T-helper 1 cell treated with Interleukin-12 subunit alpha and Interleukin-12 subunit beta and Interleukin-4 antibody, amounts not matched to agents 30 μg/mL and 1 μg/mL, for 36 hours (primary cell): ENCODE measurements around the gene IMPA2.

ENCODE experiments used
- H3K27ac Mint-ChIP-seq: one replicate; pipeline ENCODE4 v1.8.0; 2021; ENCODE audit warnings: mild to moderate bottlenecking, mixed read lengths
- H3K27me3 Mint-ChIP-seq: one replicate; pipeline ENCODE4 v1.8.0; 2021; ENCODE audit warnings: low read depth, mixed read lengths
- H3K36me3 Mint-ChIP-seq: one replicate; pipeline ENCODE4 v1.8.0; 2021; ENCODE audit warnings: low read depth, mixed read lengths
- H3K4me1 Mint-ChIP-seq: one replicate; pipeline ENCODE4 v1.8.0; 2021; ENCODE audit warnings: low read depth, mixed read lengths
- H3K4me3 Mint-ChIP-seq: one replicate; pipeline ENCODE4 v1.8.0; 2021; ENCODE audit warnings: mild to moderate bottlenecking, moderate library complexity, mixed read lengths
- H3K9me3 Mint-ChIP-seq: one replicate; pipeline ENCODE4 v1.8.0; 2021; ENCODE audit warnings: mixed read lengths

IMPA2 gene

DNA sequence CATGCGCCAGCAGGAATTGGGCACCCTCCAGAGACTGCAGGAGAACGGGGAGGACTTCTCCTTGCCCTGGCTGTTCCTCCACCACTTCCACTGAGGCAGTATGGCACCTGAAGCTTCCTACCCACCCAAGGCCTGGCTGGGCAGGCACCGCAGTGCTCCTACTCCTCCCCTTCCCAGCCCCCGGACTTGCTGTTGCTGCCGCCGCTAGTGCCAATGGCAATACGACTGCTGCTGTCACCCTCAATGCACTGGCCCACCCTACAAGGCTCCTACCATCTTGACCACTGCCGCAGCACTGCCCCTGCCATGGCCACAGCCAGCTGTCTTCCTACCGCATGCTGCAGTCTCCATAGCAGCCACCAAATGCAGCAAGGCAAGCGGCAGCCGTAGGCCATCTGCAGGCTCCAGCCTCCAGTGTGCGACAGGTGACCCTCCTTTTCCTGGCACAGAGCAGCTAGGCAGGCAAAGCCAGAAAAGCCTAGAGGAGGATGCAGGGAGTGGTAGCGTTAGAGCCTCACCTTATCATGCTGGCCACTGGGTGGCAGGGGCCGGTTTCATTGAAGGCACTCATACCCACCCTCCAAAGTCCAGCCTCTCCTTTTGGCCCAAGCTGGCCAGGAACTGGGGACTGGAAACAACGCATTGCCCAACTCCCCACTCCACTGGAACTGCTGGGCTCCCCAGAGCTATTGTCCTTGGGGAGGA, 64.9 kb downstream of the IMPA2 start:
- Mint-ChIP-seq H3K4me3 (no peak overlapping the region), H3K27me3 (no peaks in the 10 kb centered on the region)

GRCh38 chr18:12046751-12047335, 65.5 kb downstream of the IMPA2 start:
- Mint-ChIP-seq H3K4me3 (no peak overlapping the region), H3K9me3 (no peaks in the 10 kb centered on the region), H3K4me1 (peaks cover 7% of the 10 kb centered on the region), H3K36me3 (no peaks in the 10 kb centered on the region), H3K27ac (no peak overlapping the region), H3K27me3 (peaks cover 2% of the 10 kb centered on the region)

More for the DNA sequence above, 64.9 kb downstream of the IMPA2 start:
- Mint-ChIP-seq H3K36me3 (no peaks in the 10 kb centered on the region), H3K4me1 (peaks cover 11% of the 10 kb centered on the region), H3K9me3 (no peaks in the 10 kb centered on the region), H3K27ac (no peak overlapping the region)

GRCh38 chr18:12048010-12048826, 66.9 kb downstream of the IMPA2 start:
- Mint-ChIP-seq H3K27ac (no peak overlapping the region), H3K27me3 (peaks cover 14% of the 10 kb centered on the region), H3K9me3 (no peaks in the 10 kb centered on the region), H3K4me3 (no peak overlapping the region), H3K36me3 (no peaks in the 10 kb centered on the region), H3K4me1 (peaks cover 4% of the 10 kb centered on the region)

DNA sequence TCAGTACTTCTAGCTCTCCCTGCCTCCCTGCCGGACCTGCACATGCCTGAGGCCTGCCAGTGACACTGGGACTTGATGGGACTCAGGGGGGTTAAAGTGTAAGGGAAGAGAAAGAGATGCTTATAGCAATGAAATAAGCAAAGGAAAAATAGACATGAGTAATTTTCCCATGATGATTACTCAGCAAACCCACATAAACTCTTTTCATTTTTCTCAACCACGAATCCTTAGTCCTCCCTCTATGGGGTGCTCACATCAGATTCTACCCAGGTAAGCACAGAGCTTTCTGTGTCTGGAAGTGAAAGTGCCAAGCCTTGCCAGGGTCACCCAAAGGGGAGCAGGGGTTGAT, 67.5 kb downstream of the IMPA2 start:
- Mint-ChIP-seq H3K4me3 (no peak overlapping the region), H3K36me3 (no peaks in the 10 kb centered on the region), H3K27me3 (peaks cover 16% of the 10 kb centered on the region), H3K27ac (no peak overlapping the region), H3K9me3 (no peaks in the 10 kb centered on the region), H3K4me1 (peaks cover 4% of the 10 kb centered on the region)

DNA sequence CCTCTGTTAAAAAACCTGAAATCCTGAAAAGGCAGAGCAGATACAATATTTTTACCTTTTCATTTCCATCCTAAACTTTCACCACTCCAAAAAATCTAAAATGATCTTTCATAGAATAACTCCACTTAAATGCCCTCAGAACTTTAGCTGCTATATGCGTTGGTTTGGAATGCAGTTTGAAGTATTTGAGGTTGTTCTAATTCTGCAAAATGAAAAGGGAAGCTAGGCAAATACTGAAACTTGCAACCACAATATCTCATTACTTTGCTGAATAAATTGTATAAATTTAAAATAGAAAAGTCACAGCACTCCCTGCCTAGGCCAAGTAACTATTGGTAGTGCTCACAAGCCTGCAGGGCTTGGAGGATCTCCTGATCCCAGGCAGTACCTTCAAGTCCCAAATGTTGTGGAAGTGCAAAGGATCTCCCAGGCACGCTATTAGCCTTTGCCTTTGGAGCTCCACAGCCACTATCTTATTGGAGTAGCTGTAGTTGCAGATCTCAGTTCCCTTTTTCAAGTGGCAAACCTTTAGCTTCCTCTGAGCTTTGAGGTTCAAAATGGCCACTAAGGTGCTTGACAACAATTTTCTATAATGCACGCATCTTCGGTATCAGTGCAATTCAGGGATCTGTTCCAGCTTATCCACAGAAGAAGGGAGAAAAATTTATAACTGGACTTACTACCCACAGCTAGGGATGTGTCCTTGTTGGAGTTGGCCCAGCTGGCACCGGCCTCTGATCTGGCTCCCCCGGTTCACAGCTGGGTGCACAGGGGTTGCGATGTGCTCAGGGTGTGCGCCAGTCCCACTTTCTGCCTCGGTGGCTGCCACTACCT, 68.9 kb downstream of the IMPA2 start:
- H3K27ac Mint-ChIP-seq = no peak overlapping the region
- no peaks in the 10 kb centered on the region for H3K9me3 Mint-ChIP-seq
- H3K4me1 Mint-ChIP-seq = peaks cover 4% of the 10 kb centered on the region
- H3K27me3 Mint-ChIP-seq = peaks cover 16% of the 10 kb centered on the region
- no peak overlapping the region for H3K4me3 Mint-ChIP-seq
- no peaks in the 10 kb centered on the region for H3K36me3 Mint-ChIP-seq

GRCh38 chr18:12052866-12053265, 71.6 kb downstream of the IMPA2 start:
- H3K4me1 Mint-ChIP-seq = peaks cover 4% of the 10 kb centered on the region
- H3K9me3 Mint-ChIP-seq = no peaks in the 10 kb centered on the region

DNA sequence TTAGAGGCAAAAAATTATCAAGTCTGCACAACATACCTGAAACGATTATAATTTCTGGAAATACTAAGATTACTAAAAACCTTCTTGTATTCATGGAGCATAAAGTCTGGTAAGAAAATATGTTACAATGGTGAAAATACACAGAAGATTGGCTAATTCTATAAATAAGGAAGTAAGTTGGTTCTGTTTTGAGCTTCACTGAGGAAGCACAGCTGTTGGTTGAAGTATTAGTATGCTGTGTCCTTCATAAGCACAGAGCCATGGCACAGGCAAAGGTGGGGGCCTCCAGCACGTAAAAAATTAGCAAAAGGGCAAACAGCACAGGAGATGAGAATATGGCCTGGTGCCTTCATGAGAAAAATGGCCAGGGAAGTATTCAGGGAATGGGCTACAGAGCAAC, 72.0 kb downstream of the IMPA2 start:
- Mint-ChIP-seq H3K27me3 (peaks cover 16% of the 10 kb centered on the region), H3K9me3 (no peaks in the 10 kb centered on the region), H3K4me1 (peaks cover 4% of the 10 kb centered on the region), H3K27ac (no peak overlapping the region), H3K36me3 (no peaks in the 10 kb centered on the region), H3K4me3 (no peak overlapping the region)

More at GRCh38 chr18:12052866-12053265, 71.6 kb downstream of the IMPA2 start:
- H3K27ac Mint-ChIP-seq = no peak overlapping the region
- H3K4me3 Mint-ChIP-seq = no peak overlapping the region
- peaks cover 16% of the 10 kb centered on the region for H3K27me3 Mint-ChIP-seq
- no peaks in the 10 kb centered on the region for H3K36me3 Mint-ChIP-seq

GRCh38 chr18:12056034-12056883, 75.0 kb downstream of the IMPA2 start:
- Mint-ChIP-seq H3K27me3 (peaks cover 16% of the 10 kb centered on the region), H3K4me1 (no peaks in the 10 kb centered on the region), H3K9me3 (no peaks in the 10 kb centered on the region), H3K27ac (no peak overlapping the region), H3K4me3 (no peak overlapping the region), H3K36me3 (no peaks in the 10 kb centered on the region)

- Mint-ChIP-seq H3K4me1 (no peaks in the 10 kb centered on the region), H3K9me3 (no peaks in the 10 kb centered on the region), H3K36me3 (no peaks in the 10 kb centered on the region), H3K27me3 (peaks cover 13% of the 10 kb centered on the region), H3K27ac (no peak overlapping the region), H3K4me3 (no peak overlapping the region)
Observed at GRCh38 chr18:12056884-12057402, 75.6 kb downstream of the IMPA2 start.

- no peaks in the 10 kb centered on the region for H3K36me3 Mint-ChIP-seq
- no peaks in the 10 kb centered on the region for H3K9me3 Mint-ChIP-seq
- no peaks in the 10 kb centered on the region for H3K4me1 Mint-ChIP-seq
- no peak overlapping the region for H3K27ac Mint-ChIP-seq
- peaks cover 8% of the 10 kb centered on the region for H3K27me3 Mint-ChIP-seq
- no peak overlapping the region for H3K4me3 Mint-ChIP-seq
Observed at GRCh38 chr18:12057419-12058039, 76.2 kb downstream of the IMPA2 start.

- H3K27me3 Mint-ChIP-seq = no peaks in the 10 kb centered on the region
- H3K9me3 Mint-ChIP-seq = no peaks in the 10 kb centered on the region
- H3K4me3 Mint-ChIP-seq = no peak overlapping the region
- no peak overlapping the region for H3K27ac Mint-ChIP-seq
- H3K4me1 Mint-ChIP-seq = no peaks in the 10 kb centered on the region
- no peaks in the 10 kb centered on the region for H3K36me3 Mint-ChIP-seq
Observed at GRCh38 chr18:12059334-12060181, 78.3 kb downstream of the IMPA2 start.

GRCh38 chr18:12060182-12060870, 79.0 kb downstream of the IMPA2 start:
- Mint-ChIP-seq H3K27me3 (no peaks in the 10 kb centered on the region), H3K36me3 (no peaks in the 10 kb centered on the region), H3K27ac (no peak overlapping the region), H3K4me3 (no peak overlapping the region), H3K4me1 (no peaks in the 10 kb centered on the region), H3K9me3 (no peaks in the 10 kb centered on the region)
